DMS 273 treated with DMSO at 0.1 percent for 48 hours (cell line): ENCODE results near the gene MRLN.
"Not testable (repeated sequence)": the region's sequence is repeated elsewhere in the genome, so short reads cannot be mapped to it uniquely, and the experiment has no call there.

Experiments
- DNase-seq: peaks from one replicate; lab custom pipeline; 2025; lab: John Stamatoyannopoulos, UW

The MRLN gene

GRCh38 chr10:59753267-59753666, at the start of gene MRLN:
Gene MRLN (minus strand): TSS chr10:59753455.
- DNase-seq: peak; percentile 79

- DNase-seq: no peak
Measured at GRCh38 chr10:59801171-59801570, 47.9 kb upstream of the MRLN start.

GRCh38 chr10:59799421-59799820, 46.2 kb upstream of the MRLN start:
- DNase-seq: no peak

GRCh38 chr10:59793919-59794318, 40.7 kb upstream of the MRLN start:
- no peak for DNase-seq

DNA sequence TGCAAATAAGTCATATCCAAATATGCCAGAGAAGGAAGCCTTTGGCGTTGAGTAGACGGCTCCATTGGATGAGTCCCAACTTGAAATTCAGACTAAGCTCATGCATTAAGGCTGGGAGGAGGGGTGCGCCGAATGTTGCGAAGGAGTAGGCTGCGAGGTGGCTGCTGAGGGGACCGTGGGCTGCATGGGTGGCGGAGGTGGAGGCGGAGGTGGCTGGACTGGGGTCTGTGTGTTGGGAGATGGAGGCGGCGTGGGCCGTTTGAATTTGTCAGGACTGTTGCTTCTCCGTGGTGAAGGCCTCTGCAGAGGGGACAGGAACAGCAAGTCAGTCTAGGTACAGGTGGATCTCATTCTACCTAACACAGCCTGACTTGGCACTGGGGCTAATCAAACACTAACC, 39.6 kb upstream of the MRLN start:
- no peak for DNase-seq

DNA sequence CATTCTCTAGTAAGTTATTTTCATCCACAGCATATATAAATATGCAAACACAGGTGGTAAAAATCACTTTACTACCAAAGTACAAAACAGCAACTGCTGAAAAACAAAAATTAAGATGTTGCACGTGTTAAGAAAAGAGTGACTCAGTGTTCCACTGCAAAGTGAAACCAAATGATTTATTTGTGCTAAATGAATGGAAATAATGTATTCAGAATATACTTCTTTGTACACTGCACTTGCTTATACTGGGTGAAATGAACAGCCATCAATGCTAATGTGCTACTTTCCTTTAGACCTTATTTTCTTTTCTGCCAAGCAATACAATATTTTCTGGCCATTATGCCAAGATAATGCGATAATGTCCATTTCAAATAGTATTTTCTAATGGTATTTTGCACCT, 38.3 kb upstream of the MRLN start:
- no peak for DNase-seq

DNA sequence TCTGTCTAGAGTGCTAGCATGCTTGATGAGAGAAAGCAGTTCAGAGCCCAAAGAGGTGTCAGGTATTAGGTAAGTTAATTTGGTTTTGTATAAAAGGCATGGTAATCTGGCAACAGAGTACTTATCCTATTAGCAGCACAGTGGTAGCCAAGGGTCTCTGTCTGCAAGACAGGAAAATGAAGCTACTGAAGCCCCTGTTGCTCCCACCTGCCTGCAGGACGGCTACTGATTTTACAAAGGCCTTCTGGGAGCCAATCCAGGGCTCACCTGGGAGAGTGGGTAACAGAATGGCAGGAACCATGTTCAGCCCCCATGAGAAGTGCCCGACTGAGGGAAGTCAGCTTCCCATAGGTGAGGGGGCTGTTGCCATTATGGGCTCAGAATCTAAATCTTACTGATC, 36.8 kb upstream of the MRLN start:
- not testable (repeated sequence) for DNase-seq

DNA sequence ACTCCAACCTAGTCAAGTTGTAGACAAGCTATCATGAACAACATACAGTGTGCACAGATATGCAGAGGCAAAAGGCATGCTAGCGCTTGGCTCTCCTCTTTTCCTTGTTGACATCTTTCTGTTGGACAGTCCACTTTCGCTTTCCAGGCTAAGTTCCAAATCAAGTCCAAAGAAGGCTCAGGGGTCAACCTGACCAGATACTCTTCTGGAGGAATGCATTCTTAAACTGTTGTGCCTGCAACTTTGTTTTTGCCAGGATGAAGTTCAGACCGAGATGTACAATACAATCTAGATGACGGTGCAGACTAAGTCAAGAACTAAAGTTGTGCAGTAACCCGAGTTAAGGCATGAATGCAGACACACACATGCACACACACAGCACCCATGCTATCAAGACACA, 35.7 kb upstream of the MRLN start:
- DNase-seq: not testable (repeated sequence)

DNA sequence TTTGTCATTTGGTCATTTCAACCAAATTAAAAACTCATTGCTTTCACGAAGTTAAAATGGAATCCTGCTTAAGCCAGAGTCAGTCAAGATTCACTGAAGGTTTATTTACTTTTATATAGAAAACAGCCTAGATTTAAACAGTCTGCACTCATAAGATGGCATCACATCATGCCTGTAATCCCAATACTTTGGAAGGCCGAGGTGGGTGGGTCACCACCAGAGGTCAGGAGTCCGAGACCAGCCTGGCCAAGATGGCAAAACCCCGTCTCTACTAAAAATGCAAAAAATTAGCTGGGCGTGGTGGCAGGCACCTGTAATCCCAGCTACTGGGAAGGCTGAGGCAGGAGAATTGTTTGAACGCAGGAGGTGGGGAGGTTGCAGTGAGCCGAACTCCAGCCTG, 33.8 kb upstream of the MRLN start:
- not testable (repeated sequence) for DNase-seq

- not testable (repeated sequence) for DNase-seq
Measured at GRCh38 chr10:59785476-59785875, 32.2 kb upstream of the MRLN start.

DNA sequence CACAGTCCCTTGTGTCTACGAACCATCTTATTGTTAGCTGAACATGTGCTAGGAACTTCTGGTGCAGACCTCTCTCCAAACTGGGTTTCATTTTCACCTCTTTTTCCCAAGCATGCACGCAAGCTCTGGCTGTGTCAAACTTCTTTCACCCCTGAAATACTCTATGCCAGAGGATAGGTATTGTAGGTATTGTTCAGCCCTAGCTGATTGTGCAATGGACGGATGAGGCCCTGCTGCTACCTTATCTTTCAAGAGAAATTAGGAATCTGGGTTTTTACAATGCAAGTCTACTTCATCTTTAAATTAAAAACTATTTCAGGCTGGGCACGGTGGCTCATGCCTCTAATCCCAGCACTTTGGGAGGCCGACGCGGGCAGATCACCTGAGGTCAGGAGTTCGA, 28.3 kb upstream of the MRLN start:
- no peak for DNase-seq

- DNase-seq: no peak
Measured at GRCh38 chr10:59779756-59780533, 26.7 kb upstream of the MRLN start.

DNA sequence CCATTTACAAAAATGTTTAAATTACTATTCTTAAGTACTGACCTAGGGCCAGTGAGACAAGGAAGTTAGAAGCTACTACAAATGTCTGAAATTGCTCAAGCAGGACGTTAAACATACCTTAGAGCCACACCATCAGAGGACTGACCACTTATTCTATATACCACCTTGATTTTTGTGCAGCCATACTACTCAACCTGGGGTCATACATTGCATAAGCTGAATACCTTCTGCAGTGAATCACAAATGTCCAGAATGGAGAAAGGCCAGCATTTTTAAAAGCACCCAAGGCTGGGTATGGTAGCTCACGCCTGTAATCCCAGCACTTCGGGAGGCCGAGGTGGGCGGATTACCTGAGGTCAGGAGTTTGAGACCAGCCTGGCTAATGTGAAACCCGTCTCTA, 21.2 kb upstream of the MRLN start:
- DNase-seq: no peak

DNA sequence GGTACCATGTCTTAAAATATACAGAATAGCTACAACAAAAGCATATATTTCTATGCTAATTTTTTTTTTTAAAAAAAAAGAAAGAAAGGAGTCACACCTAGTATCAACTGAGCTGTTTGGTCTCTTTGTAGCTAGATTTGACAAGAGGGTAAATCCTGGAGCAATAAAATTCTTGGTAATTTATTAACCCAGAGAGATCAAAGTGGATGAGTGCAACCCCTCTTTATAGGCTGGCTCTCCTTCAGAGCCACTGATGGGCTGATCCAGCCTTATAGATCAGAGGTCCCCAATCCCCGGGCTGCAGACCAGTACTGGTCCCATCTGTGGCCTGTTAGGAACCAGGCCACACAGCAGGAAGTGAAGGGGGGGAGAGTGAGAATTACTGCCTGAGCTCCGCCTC, 19.8 kb upstream of the MRLN start:
- no peak for DNase-seq

DNA sequence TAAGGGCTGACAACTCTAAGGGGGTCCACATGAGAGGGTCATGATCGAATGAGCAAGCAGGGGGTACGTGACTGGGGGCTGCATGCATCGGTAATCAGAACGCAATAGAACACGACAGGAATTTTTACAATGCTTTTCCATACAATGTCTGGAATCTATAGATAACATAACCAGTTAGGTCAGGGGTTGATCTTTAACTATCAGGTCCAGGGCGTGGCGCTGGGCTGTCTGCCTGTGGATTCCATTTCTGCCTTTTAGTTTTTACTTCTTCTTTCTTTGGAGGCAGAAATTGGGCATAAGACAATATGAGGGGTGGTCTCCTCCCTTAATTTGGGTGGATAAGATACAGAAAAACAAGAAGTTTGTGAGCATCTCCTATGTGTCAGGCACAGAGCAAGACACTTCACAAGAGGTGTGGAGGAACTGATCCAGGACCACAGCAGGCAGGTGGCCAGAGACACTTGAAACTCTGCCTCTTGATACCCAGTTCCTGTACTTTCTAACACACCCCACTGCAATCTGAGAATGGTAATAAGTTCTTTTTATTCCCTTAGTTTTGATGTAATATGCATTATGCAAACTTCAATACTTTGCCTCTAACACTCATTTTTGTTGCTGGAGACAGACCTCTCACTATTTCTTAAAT, 18.0 kb upstream of the MRLN start:
- no peak for DNase-seq

GRCh38 chr10:59770689-59771088, 17.4 kb upstream of the MRLN start:
- DNase-seq: no peak

- no peak for DNase-seq
Measured at GRCh38 chr10:59762505-59762904, 9.2 kb upstream of the MRLN start.

- DNase-seq: no peak
Measured at GRCh38 chr10:59757966-59758365, 4.7 kb upstream of the MRLN start.

DNA sequence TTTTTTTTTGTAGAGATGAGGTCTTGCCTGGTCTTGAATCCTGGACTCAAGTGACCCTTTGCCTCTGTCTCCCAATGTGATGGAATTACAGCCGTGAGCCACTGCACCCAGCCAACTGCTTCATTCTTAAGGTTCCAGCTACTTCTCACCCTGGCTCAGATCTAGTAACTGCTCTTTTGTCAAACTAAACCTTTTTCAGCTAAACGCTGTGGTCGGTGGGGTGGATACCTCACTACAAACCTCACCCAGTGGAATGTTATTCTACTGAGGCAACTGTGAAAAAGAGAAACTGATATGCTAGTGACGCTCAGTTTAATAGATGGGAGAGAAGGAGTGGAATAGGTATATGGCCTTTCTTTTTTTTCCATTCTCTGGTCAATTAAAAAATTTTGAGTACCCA, 1.7 kb upstream of the MRLN start:
- no peak for DNase-seq

DNA sequence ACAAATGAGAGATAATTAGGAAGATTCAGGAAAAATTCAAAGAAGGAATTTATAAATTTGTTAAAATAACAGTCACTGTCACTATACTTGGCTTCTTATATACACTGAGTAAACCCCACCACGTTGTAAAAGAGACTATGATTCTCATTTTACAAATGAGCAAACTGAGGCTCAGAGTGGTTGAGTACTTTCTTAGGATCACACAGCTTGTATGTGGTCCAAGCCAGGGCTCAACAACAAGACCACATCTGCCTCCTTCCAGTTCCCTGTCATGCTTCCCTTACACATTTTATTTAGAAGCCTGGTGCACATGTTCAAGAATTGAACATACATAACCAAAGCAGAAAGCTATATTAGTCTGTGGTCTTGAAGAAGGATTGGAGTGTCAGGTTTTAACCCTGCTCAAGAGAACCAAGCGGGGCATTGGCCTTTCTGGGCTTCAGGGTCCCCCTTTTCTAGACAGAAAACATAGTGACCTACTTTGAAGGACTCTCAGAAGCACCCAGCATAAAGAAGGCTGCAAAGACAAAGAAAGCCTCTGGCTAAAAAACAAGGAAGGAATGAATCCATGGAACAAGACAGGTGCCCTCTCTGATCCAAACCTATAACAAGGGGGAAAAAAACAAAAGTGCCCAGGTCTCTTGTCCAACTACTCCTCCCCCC, 846 bp downstream of the MRLN start:
- DNase-seq: no peak

DNA sequence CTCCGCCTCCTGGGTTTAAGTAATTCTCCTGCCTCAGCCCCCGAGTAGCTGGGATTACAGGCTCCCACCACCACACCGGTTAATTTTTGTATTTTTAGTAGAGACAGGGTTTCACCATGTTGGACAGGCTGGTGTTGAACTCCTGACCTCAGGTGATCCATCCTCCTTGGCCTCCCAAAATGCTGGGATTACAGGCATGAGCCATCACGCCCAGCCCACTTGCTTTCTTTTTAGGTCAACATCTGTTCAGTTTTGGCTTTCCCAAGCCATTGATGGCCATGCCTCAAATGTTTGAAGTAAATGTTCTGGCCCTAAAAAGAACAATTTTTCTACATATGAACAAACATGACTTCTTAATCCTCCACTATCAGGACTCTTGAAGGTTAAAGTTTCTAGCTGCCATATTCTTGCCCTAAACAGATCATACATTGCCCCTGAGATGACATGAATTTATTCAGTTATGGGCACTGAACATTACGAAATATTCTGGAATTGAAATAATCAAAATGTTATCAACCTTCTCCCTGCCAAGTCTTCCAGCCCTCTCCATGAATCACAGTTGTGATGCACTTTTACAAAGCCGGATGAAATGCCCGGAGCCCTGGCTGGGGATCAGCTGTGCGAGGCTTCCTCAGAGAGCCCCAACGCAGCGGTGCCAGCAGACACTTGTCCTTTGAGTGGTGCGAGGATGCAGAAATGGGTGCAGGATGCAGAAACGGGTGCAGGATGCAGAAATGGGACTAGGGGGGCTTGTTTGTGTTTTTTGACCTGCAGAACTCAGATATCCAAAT, 2.9 kb downstream of the MRLN start:
- DNase-seq: no peak

DNA sequence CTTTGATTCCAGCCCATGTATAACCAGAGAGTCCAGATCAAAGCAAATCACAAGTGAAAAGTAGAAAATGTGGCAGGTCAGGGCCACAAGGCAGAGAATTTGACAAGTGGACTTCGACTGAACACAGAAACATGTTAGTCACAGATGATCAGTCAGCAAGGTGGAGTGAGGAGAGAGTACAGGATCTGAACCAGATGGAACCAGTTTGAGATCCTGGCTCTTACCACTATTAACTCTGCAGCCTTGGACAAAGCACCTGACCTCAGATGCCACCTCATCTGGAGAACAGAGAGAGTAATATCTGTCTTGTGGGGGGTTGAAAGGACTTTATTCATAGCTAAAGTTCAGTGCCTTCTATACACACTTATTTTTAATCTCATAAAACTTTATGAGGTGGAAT, 4.4 kb downstream of the MRLN start:
- DNase-seq: no peak
